Fibroblast of villous mesenchyme (primary cell): ENCODE results near the gene MYL6. TPM values are rescaled to one million over a fixed set of nuclear protein-coding genes. Genes with fewer than 3 reads are reported as not detected.

Source experiments
- DNase-seq: peaks from one replicate; pipeline ENCODE4 v3.0.0-alpha.2; 2010; ENCODE audit warnings: low read depth
- H3K4me3 ChIP-seq: 2 replicates; pipeline ENCODE4 v1.5.1; 2011; ENCODE audit warnings: low read depth, mild to moderate bottlenecking, low read length
- CTCF ChIP-seq: IDR thresholded peaks from 2 replicates; pipeline ENCODE4 v1.5.1; 2012; ENCODE audit warnings: low read depth, mild to moderate bottlenecking, low read length; ENCODE audit not compliant: insufficient read depth
- total RNA-seq: library from RNA; depleted of rRNA; stranded (reverse); fragments of >200 nt; gene quantifications from 2 replicates; pipeline ENCODE4 v1.2.3, GENCODE V29; 2012

Gene MYL6
- total RNA-seq, 1 donor, result 2,412 TPM

GRCh38 chr12:56117778-56118687 is 40.1 kb upstream of the MYL6 start, which contains the start of gene ZC3H10:
Gene ZC3H10 (plus strand): TSS chr12:56118266. CDS start chr12:56120563, 2,297 bp downstream.
- DNase-seq, result peak; percentile 99
- H3K4me3 ChIP-seq, result peak within 1 kb of the TSS; percentile 78
- TF ChIP-seq CTCF, result peak; percentile 54

- DNase-seq, result no peak
- TF ChIP-seq CTCF, result no peak
- peak overlapping the region; percentile 71 for H3K4me3 ChIP-seq
Measured at GRCh38 chr12:56118688-56119357, 39.3 kb upstream of the MYL6 start.

- DNase-seq, result peak; percentile 99
- no peak overlapping the region for H3K4me3 ChIP-seq
- TF ChIP-seq CTCF, result peak; percentile 79
Measured at GRCh38 chr12:56119361-56119796, 38.8 kb upstream of the MYL6 start.

- no peak overlapping the region for H3K4me3 ChIP-seq
- no peak for TF ChIP-seq CTCF
- no peak for DNase-seq
Measured at GRCh38 chr12:56120158-56120846, 37.9 kb upstream of the MYL6 start.

- DNase-seq, result no peak
- TF ChIP-seq CTCF, result no peak
- H3K4me3 ChIP-seq, result no peak overlapping the region
Measured at GRCh38 chr12:56121204-56121870, 36.8 kb upstream of the MYL6 start.

- H3K4me3 ChIP-seq, result no peak overlapping the region
- TF ChIP-seq CTCF, result no peak
- DNase-seq, result no peak
Measured at GRCh38 chr12:56122637-56123036, 35.5 kb upstream of the MYL6 start.
